HG03103 (cell line): ENCODE data around the gene KLF2.

ENCODE experiments used
- ATAC-seq: cut with Tn5 transposase; IDR thresholded peaks from one replicate; pipeline ENCODE4 v1.9.1; 2021; ENCODE audit warnings: low read depth; ENCODE audit not compliant: unreplicated experiment

The KLF2 gene

GRCh38 chr19:16374436-16374835 is 49.8 kb downstream of the KLF2 start:
- ATAC-seq = no peak

DNA sequence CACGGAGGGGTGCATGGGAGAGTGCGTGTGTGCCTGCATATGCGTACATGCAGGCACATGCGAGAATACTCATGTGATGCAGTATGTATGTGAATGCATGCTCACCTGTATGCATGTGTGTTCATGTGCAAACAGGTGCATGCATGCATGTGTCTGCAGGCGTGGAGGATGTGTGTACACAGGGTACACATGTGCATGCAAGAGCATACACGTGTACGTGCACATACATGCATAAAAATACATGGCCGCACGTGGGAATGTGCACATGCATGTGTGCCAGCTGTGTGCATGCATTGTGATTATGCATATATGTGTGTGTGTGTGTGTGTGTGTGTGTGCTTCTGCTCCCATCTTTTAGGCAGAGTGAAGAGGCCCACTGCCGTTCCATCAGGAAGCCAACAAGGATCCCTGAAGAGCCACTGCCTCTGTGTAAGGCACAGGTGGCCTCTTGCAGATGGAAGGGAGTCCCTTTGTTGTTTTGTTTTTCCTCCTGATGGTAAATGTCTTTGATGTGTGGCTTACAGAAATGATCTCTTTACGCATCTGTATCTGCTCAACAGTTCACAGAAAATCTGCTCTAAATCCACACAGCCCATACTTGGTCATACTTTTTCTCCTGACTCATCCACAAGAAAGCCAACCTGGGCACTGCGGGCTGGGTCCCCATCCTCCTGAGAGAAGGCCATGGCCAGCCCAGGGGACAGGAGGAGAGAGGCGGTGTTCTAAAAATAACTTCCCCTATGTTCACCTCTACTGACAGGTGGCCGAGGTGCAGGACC is 50.7 kb downstream of the KLF2 start:
- ATAC-seq = no peak

- no peak for ATAC-seq
These were observed 51.2 kb downstream of the KLF2 start for GRCh38 chr19:16375936-16376185.

DNA sequence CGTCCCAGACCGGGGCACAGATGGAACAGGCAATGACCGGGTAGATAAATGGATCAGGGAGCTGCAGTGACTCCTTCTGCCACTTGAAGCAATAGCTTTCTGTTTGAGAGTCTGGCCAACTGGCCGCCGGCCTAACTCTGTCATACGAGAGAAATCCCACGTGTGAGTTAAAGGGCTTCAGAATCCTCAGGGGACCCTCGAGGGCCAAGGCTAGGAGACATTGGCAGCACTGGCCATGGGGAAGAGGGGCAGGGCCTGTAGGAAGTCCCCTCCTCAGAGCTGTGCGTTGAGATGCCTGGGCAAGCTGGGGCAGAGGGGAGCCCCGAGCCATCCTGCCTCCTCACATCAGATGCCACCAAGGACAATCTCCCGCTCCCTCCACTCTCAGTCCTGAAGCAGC is 51.6 kb downstream of the KLF2 start:
- ATAC-seq = no peak

GRCh38 chr19:16376649-16377048 is 52.0 kb downstream of the KLF2 start:
- no peak for ATAC-seq

GRCh38 chr19:16377521-16377920 is 52.9 kb downstream of the KLF2 start:
- no peak for ATAC-seq
